Activated gamma-delta T cell (primary cell): Measurements from ENCODE around the gene DNAH5.

ENCODE experiments used
- DNase-seq: peaks from one replicate; lab custom pipeline; 2025; lab: John Stamatoyannopoulos, UW

Gene DNAH5

DNA sequence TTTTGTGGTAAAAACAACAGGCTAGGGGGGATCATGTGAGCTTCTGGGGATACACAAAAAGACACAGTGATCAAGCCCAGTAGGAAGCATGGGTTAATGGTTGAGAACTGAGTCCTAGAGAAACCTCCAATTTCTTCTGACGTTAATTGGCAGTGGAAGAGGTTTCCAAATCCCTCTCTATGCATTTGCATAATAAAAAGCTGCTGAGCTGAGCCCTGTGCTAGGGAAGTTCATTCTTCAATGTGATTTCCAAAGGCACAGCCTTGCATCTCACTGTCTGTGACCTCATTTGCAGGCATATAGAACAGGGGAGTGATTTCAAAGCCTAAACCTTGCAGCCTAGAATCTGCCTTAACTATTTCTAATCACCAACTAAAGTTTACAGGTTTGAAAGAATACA is 812 bp downstream of the DNAH5 start:
- no peak for DNase-seq

- DNase-seq, result no peak
Observed at GRCh38 chr5:13941468-13941867, 3.0 kb downstream of the DNAH5 start.

DNA sequence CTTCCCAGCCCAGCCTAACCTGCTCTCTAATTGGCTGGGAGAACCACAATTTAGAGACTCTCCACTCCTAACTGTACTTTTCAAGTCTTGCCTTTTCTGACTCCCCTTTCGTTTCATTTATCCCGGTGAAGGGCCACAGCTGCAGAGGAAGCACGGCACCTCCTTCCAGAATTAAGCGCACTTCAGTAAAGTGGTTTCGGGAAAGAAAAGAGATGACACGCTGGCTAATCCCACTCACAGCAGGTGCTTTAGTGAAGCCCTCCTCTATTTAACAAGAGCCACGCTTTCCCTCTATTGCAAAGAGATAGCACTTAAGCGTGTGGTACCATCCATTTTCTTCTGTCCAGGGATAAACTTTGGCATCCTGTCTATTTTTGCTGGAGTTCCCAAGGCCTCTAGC is 4.8 kb downstream of the DNAH5 start:
- no peak for DNase-seq

- DNase-seq, result no peak
Observed at GRCh38 chr5:13934921-13935320, 9.6 kb downstream of the DNAH5 start.

DNA sequence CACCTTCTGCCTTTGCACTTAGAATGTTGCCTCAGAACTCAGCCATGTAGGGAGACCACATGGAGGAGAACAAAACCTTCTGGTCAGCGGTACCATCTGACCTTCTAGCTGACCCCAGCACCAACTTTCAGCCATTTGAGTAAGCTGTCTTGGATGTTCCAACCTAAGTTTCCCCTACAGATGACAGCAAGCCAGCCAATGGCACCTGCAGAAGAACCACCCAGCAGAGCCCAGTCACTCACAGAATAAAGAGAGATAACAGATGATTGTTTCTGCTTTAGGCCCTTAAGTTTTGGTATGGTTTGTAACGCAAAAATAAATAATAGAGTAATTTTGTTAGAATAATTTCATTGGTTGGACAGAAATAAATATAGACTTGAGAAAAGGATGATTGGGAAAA is 10.4 kb downstream of the DNAH5 start:
- no peak for DNase-seq

DNA sequence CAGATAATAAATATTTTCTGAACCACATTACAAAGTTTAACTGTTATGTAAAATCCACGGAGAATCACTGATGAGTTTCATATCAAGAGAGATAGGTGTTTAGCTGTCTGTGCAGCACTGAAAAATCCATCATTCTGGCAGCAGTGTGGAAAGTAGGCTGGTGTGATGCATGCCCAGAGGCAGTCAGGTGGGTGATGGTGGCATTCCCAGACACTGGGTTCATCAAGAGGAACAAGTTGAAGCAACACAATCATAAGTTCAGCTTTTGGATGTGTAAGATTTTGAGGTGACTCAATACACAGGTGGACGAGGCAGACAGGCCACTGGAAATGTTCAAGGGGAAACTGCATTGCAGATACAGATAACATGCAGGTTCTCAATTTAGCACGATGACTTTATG is 11.9 kb downstream of the DNAH5 start:
- DNase-seq, result no peak

DNA sequence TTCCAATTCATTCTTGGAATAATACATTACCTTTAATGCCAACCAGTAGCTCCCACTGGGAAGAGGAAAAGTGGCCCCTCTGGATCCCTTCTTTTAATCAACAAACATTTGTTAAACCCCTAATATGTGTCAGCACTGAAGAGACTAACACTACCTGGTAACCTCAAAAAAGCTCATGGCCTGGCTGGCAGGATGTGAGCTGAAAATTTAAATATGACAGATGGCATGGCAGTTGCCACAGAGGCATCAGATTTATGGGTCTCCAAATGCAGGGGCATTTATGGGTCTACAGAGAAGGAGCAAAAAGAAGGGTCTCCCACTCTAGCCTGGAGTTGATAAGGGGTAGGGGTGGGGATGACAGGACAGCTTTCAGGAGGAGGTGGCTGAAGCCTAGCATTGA is 12.5 kb downstream of the DNAH5 start:
- no peak for DNase-seq

DNA sequence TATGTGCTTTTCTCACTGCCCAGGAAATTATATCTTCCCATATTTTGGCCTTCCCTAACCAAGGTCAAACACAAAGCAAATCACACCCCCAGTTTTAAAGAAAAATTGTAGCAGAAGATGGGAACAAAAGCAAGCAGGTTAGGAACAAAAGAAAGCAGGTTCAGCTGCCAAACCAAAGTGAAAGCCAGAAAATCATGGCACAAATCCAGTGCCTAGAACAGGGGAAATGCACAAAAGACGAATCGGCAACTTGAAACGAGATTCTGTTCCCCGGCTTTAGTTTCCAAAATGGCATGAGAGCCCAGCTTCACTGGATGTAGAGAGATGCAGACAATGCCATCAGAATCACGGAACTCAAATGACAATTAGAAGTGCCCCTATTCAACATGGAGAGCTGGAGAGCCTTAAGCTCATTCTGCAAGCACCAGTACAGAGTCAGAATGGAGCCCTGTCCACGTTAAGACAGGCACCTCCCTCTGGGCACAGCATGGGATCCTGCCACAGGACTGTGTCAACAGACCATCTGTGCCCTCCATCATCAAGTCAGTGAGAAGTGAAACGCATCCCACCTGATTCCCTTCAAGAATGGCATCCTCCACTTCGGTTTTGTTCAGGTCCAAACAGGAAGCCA is 13.8 kb downstream of the DNAH5 start:
- no peak for DNase-seq

GRCh38 chr5:13926731-13927130 is 17.8 kb downstream of the DNAH5 start:
- DNase-seq, result no peak

DNA sequence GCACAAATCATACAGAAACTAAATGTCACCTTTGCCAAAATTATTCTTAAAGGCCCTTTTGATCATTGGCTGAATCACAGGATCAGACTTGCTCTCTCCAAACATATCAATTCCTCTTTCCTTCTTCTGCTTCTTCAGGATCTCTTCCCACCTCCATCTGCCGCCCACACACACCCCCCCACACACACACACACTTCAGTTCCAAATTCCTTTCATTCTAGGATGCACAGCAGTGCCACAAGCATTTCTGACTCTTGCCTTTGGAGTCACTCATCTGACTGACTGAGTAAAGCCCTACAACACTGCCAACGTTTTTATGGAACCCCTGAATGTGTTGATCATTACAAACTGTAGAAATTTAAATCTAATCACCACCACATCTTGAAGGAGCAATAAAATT is 22.9 kb downstream of the DNAH5 start:
- DNase-seq, result no peak

DNA sequence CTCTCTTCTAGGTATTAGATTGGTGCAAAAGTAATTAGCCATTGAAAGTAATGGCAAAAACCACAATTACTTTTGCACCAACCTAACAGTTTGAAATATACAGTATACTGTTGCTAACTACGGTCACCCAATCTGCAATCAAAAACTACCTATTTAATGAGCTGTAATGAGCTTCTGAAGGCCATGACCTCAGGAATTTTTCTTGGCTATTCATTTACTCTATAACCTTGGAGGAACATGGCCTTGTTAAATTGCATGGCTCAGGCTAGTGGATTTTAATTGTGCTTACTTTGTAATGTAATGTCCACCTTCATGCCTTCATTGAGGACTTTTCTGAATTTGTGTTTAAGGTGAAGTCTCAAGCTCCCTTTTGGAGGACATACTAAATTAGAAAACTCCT is 24.7 kb downstream of the DNAH5 start:
- no peak for DNase-seq

GRCh38 chr5:13919087-13919486 is 25.4 kb downstream of the DNAH5 start:
- DNase-seq, result no peak

DNA sequence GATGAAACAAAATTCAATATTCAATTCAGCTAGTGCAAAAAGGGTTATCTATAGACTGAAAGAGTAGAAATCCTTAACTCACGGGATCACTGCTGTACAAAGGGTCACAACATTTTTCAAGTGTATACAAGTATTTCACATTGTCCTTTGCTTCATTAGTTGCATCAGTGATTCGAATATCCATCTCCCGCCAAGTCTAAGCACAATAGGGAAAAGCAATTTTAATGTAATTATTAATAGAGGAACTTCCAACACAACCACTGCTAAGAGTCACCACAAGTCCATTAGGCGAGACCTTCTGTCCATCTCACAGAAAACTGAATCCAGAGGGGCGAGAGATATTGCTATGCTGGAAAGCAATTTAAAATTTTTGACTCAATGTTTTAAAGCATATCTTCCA is 27.4 kb downstream of the DNAH5 start:
- DNase-seq, result no peak

- no peak for DNase-seq
Observed at GRCh38 chr5:13913962-13914361, 30.5 kb downstream of the DNAH5 start.

GRCh38 chr5:13910637-13911288 is 33.7 kb downstream of the DNAH5 start:
- no peak for DNase-seq

GRCh38 chr5:13910201-13910600 is 34.3 kb downstream of the DNAH5 start:
- no peak for DNase-seq

GRCh38 chr5:13909271-13909670 is 35.2 kb downstream of the DNAH5 start:
- no peak for DNase-seq

GRCh38 chr5:13898569-13898968 is 45.9 kb downstream of the DNAH5 start:
- DNase-seq, result no peak

- DNase-seq, result no peak
Observed at GRCh38 chr5:13878357-13878756, 66.1 kb downstream of the DNAH5 start.

GRCh38 chr5:13866792-13867191 is 77.7 kb downstream of the DNAH5 start:
- DNase-seq, result no peak

DNA sequence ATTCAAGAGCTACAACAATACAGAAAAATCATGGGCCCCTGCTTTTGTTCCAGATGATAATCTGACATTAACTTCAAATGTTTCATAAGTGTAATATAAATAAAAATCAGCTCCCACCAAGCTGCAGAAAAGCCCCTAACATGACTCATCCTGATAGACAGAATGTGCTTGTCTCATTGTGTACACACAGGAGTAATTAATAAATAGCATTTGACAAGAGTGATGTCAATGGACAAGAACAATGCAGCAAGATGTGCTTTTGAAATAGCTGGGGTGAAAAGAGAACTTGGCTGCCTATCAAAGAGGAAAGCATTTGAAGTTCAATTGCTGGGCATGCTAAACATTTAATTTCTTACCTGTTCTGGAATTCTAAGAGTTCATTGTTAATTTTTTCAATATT is 79.2 kb downstream of the DNAH5 start:
- DNase-seq, result no peak

DNA sequence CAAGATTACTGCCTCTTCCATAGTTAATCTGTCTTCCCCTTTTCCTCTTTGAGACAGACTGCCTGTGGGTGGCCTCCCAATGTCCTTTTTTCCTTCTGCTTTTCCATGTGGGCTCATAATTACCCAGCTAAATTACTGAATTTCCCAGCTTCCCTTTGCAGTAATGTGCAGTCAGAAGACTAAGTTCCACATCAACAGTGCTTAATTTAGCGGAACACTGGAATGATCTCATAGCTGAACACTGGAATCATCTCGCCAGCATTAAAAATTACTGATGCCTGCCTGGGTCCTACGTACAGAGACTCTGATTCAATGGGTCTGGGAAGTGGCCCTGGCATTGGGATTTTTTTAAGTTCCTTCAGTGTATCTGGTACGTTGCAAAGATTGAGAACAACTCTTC is 84.3 kb downstream of the DNAH5 start:
- DNase-seq, result no peak

GRCh38 chr5:13859270-13860065 is 85.0 kb downstream of the DNAH5 start:
- DNase-seq, result no peak
